Measurements from ENCODE around the gene GAB2.

Gene GAB2

DNA sequence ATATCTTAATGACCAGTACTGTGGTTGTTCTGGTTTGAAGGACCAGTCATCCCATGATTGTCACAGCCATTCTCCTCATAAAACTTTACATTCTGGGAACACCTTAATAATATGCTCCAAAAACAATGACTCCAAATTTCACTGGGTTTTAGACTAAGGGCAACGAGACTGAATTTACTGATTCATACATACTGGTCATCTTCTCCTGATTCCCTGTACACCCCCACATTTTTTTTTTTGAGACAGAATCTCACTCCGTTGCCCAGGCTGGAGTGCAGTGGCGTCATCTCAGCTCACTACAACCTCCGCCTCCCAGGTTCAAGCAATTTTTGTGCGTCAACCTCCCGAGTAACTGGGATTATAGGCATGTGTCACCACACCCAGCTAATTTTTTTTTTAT, 78.9 kb downstream of the GAB2 start:
- DNase-seq, result no peak

- no peak for DNase-seq
Measured at GRCh38 chr11:78338138-78338537, 79.5 kb downstream of the GAB2 start.

- no peak for DNase-seq
Measured at GRCh38 chr11:78337554-78337924, 80.1 kb downstream of the GAB2 start.

- no peak for DNase-seq
Measured at GRCh38 chr11:78336877-78337553, 80.6 kb downstream of the GAB2 start.

DNA sequence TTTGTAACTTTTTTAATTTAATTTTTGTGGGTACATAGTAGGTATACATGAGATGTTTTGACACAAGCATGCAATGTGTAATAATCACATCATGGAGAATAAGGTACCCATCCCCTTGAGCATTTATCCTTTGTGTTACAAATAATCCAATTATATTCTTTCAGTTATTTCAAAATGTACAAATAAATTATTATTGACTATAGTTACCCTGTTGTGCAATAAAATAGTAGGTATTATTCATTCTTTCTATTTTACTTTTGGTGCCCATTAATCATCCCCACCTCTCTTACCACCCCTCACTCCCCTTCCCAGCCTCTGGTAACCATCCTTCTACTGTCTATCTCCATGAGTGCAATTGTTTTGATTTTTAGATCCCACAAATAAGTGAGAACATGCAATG, 83.5 kb downstream of the GAB2 start:
- no peak for DNase-seq

GRCh38 chr11:78332872-78333271, 84.7 kb downstream of the GAB2 start:
- no peak for DNase-seq

DNA sequence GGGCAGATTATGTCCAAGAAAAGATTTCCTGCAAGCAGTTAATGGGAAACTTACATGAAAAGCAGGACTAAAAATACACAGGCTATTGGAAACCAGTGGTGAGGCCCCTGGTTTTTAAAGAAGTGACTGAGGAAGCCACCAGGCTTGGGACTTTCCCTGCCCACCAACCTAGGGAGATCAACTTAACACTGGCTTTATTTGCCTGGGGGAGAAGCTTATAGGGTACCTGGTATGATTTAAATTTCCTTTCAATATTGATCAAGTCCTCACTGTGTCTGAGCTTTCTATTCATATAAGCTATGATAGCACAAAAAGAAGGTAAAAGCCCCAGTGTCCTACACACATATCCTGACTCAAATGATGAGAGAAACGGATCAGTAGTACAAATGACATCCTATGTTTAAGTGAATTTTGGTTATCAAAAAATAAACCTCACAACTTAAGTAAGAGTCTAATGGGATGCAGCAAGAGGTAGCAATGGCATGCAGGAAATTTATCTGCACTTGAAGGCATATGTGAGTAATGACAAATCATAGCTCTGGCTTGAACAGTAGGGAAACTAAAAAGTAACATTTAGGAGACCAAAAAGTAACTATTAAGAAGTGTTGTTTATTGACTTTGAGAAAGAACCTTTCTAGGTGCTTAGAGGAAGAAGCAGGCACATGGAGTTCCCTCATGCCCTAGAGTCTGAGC, 85.3 kb downstream of the GAB2 start:
- no peak for DNase-seq

- no peak for DNase-seq
Measured at GRCh38 chr11:78331711-78332110, 85.9 kb downstream of the GAB2 start.

DNA sequence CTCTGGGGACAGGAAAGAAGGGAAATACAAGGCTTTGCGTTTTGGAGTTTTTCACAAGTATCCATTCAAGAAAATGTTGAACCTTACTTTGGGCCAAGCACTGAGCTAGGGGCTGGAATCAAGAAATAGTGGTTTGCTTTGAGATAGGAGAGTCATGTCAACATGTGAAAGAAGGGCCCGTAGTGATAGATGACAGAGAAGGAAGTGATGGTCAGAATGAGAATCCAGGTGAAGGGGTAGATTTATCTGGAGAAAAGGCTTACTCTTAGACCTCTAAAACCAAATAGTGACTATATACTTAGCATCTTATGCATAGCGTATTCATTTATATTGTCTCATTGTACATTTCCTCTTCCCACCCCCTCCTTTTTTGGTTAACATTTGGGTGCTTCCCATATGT, 87.3 kb downstream of the GAB2 start:
- no peak for DNase-seq

DNA sequence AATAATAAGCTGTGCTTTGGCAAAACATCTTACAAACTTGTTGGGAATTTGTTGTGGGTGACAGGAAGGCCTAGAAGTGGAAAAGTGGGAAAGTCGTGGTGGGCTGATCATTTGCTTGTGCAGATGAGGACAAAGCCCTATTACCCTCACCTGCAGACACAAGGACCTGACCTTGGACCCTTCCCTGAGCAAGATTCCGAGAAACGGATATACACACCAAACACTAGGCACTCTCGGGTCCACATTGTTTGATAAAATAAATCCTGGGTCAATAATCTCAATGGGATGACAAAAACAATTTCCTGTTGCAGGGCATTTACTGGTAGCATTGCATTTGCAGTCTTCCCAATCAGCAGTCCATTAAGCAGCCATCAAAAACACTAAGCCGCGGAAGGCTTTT, 89.7 kb downstream of the GAB2 start:
- no peak for DNase-seq

DNA sequence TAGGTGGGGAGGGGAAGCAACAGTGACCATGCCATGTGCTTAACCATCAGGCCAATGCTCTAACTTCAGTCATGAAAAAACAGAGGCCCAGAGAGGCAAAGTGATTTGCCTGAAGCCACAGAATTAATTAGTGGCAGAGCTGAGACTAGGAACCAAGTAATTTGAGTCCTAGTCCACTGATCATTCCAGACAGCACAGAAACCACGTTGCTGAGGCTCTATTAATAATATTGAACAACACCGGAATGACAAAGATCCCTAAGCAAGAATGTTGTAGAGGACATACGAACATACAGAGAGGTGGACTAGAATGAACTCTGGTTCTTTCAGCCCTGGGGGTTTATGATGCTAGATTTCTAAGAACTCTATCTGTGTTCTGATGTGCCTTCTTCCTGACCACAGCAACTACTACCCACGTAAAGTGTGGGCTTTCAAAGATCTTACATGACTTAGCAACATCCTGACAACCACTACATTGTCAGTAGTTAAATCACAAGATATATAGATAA, 92.3 kb downstream of the GAB2 start:
- DNase-seq, result no peak

DNA sequence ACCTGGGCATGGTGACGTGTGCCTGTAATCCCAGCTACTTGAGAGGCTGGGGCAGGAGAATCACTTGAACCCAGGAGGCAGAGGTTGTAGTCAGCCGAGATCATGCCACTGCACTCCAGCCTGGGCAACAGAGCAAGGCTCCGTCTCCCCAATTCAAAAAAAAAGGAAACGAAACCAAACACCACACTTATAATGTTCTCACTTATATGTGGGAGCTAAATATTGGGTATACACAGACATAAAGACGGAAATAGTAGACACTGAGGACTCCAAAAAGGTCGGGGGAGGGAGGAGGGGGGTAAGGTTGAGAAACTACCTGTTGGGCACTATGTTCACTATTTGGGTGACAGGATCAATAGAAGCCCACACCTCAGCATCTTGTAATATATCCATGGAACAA, 94.3 kb downstream of the GAB2 start:
- DNase-seq, result no peak

DNA sequence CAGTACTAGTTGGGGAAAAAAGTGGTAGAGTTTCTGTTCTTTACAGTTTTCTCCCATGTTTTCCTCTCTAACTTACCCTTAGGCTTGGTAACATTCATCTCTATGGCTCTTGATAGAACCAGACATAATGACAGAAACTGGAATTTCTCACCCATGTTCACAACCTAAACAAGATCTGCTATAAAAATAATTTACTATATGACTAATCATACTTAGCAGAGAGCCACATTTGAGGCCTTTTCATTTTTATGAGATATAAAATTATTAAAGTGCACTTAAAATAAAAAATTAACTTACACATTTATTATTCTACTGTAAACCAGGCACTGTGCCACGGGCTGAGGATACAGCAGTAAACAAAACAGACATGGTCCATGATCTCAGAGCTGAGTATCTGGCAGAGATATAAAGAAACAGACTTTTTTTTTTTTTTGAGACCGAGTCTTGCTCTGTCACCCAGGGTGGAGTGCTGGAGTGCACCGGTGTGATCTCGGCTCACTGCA, 98.1 kb downstream of the GAB2 start:
- DNase-seq, result no peak

GRCh38 chr11:78318321-78319114, 99.1 kb downstream of the GAB2 start:
- no peak for DNase-seq

- no peak for DNase-seq
Measured at GRCh38 chr11:78315724-78316123, 101.9 kb downstream of the GAB2 start.

GRCh38 chr11:78314762-78315161, 102.9 kb downstream of the GAB2 start:
- no peak for DNase-seq

DNA sequence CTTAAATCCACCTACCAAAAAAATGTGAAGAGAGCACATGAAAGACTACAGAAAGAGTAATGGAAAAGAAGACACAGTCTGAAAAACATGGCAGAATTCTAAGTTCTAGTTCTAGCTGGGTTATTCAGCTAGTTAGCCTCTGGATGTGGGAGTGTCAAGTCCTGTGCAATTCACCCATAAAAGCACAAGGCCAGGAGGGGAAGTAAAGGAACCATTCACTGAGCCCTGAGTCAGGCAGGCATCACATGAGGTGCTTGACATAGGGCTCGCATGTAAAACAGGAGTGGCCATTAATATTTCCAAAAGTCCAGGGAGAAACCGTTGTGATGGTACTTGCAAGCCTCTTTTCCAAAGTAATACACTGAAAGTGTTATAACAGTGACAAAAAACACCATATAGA, 103.7 kb downstream of the GAB2 start:
- no peak for DNase-seq

GRCh38 chr11:78313181-78313795, 104.3 kb downstream of the GAB2 start:
- peak; percentile 68 for DNase-seq

GRCh38 chr11:78312712-78313111, 104.9 kb downstream of the GAB2 start:
- no peak for DNase-seq

GRCh38 chr11:78311702-78312371, 105.8 kb downstream of the GAB2 start:
- DNase-seq, result no peak

DNA sequence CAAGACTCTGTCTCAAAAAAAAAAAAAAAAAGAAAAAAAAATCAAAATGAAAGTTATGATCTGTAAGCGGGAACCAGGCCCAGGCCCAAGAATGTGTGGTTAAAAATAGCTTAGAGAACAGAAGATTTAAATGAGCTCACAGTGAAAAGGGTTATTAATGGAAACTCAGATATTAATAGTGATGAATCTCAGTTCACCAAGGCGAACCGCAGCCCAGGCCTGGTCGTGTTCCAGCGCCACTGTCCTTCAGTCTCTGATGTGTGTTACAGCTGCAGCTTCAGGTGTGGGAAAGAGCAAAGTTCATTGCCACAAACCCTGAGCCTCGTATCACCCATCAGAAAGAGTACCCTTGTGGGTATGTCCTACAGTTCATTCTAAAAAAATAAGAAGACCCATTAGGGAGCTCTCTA, 107.1 kb downstream of the GAB2 start:
- no peak for DNase-seq

GRCh38 chr11:78304201-78304600, 113.4 kb downstream of the GAB2 start:
- no peak for DNase-seq
